ENCODE measurements around the gene PCDHGA3.
"Not testable (repeated sequence)": the region's sequence is repeated elsewhere in the genome, so short reads cannot be mapped to it uniquely, and the experiment has no call there.

The PCDHGA3 gene

DNA sequence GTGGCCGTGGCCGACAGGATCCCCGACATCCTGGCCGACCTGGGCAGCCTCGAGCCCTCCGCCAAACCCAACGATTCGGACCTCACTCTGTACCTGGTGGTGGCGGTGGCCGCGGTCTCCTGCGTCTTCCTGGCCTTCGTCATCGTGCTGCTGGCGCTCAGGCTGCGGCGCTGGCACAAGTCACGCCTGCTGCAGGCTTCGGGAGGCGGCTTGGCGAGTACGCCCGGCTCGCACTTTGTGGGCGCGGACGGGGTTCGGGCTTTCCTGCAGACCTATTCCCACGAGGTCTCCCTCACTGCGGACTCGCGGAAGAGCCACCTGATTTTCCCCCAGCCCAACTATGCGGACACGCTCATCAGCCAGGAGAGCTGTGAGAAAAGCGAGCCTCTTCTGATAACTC is 2.4 kb downstream of the PCDHGA3 start:
- DNase-seq (ENCODE audit: low read depth in 3 of 3), result not testable (repeated sequence)

DNA sequence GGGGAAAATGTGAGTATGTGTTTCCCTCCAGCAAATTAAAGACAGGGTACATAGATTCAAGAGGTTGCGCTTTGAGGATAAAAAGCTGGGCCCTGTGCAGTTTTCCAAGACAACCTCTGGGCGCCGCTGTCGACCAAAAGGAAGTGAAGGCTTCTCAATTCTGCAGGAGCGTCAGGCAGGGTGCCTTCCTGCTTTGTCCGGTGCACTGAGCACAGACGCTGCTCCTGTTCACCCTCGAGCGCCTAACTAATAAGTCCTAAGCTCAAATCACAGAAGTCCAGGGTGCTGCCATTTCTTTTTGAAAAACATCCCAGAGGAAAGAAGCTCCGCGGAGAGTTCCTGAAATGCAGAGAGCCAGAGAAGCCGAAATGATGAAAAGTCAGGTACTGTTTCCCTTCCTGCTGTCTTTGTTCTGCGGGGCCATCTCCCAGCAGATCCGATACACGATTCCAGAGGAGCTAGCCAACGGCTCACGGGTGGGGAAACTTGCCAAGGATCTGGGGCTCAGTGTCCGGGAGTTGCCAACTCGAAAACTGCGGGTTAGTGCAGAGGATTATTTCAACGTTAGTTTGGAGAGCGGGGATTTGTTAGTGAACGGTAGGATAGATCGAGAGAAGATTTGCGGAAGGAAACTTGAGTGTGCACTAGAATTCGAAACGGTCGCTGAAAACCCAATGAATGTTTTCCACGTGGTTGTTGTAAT is 6.4 kb downstream of the PCDHGA3 start, which contains the start of gene PCDHGB1:
Gene PCDHGB1 (plus strand): TSS at position 183 of the 703 bp plus-strand sequence. CDS start 162 bp downstream, at position 345.
- DNase-seq (ENCODE audit: low read depth in 3 of 3), result no peak

DNA sequence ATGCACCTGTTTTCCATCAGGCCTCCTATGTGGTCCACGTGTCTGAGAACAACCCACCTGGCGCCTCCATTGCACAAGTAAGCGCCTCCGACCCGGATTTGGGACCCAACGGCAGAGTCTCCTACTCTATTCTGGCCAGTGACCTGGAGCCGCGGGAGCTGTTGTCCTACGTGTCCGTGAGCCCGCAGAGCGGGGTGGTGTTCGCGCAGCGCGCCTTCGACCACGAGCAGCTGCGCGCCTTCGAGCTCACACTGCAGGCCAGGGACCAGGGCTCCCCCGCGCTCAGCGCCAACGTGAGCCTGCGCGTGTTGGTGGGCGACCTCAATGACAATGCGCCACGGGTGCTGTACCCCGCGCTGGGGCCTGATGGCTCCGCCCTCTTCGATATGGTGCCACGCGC is 8.0 kb downstream of the PCDHGA3 start:
- DNase-seq (ENCODE audit: low read depth in 3 of 3), result no peak

DNA sequence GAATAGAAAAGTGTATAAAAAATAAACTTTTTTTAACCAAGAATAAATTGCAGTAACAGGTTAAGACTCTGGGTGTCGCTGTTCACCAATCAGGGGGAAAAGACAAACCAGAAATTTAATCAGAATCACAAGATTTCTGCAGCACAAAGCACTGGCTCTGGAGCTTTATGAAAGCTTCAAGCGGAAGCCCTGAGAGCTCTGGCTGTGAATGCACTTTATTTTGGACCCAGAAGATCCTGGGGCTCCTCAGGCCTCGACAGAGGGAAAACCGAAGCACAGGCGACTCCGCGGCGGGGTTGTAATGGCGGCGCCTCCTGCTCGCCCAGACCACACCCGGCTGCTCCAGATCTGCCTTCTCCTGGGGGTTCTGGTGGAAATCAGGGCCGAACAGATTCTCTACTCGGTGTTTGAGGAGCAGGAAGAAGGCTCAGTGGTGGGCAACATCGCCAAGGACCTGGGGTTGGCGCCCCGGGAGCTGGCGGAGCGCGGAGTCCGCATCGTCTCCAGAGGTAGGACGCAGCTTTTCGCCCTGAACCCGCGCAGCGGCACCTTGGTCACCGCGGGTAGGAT is 11.4 kb downstream of the PCDHGA3 start, which contains the start of gene PCDHGA4:
Gene PCDHGA4 (plus strand): TSS at position 122 of the 570 bp plus-strand sequence. CDS start 87 bp downstream, at position 209.
- no peak for DNase-seq (ENCODE audit: low read depth in 3 of 3)

DNA sequence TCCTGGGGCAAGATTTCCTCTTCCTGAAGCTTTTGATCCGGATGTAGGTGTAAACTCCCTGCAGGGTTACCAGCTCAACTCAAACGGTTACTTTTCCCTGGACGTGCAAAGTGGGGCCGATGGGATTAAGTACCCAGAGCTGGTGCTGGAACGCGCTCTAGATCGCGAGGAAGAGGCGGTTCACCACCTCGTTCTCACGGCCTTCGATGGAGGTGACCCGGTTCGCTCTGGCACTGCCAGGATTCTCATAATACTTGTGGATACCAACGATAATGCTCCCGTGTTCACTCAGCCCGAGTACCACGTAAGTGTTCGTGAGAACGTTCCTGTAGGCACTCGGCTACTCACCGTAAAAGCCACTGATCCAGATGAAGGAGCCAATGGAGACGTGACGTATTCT is 12.0 kb downstream of the PCDHGA3 start:
- no peak for DNase-seq (ENCODE audit: low read depth in 3 of 3)

- no peak for DNase-seq (ENCODE audit: low read depth in 3 of 3)
These were observed 12.5 kb downstream of the PCDHGA3 start for GRCh38 chr5:141356133-141356532.

DNA sequence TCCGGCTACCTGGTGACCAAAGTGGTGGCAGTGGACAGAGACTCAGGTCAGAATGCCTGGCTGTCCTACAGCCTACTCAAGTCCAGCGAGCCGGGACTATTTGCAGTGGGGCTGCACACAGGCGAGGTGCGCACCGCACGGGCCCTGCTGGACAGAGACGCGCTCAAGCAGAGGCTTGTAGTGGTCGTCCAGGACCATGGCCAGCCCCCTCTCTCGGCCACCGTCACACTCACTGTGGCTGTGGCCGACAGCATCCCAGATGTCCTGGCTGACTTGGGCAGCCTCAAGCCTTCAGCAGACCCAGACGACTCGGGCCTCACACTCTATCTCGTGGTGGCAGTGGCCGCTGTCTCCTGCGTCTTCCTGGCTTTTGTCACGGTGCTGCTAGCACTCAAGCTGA is 13.3 kb downstream of the PCDHGA3 start:
- DNase-seq (ENCODE audit: low read depth in 3 of 3), result no peak

DNA sequence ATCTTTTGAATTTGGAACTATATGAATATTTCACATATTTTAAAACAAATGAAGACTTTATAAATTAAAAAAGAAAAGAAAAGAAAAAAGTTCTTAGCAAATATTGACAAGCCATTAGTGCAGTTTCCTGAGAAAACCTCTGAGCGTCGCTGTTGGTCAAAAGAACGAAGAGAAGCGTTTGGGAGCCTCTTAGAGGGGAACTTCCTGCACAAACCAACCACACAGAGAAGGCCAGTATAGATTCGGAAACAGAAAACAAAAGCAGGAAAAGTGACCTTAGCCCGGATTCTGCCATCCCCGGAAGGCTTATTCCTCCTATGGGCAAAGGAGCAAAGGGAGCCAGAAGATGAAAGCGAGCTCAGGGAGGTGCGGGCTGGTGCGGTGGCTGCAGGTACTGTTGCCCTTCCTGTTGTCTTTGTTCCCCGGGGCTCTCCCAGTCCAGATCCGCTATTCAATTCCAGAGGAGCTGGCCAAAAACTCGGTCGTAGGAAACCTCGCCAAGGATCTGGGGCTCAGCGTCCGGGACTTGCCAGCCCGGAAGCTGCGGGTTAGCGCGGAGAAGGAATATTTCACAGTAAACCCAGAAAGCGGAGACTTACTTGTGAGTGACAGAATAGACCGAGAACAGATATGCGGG is 16.3 kb downstream of the PCDHGA3 start, which contains the start of gene PCDHGB2:
Gene PCDHGB2 (plus strand): TSS at position 205 of the 637 bp plus-strand sequence. CDS start 142 bp downstream, at position 347.
- no peak for DNase-seq (ENCODE audit: low read depth in 3 of 3)

DNA sequence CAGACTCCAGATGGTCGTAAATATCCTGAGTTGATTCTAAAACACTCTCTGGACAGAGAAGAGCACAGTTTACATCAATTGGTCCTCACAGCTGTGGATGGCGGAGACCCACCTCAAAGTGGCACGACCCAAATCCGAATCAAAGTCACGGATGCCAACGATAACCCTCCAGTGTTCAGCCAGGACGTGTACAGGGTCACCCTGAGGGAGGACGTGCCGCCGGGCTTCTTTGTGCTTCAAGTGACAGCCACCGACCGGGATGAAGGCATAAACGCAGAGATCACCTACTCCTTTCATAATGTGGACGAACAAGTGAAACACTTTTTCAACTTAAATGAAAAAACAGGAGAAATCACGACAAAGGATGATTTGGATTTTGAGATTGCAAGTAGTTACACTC is 17.1 kb downstream of the PCDHGA3 start:
- DNase-seq (ENCODE audit: low read depth in 3 of 3), result no peak

GRCh38 chr5:141362719-141363118 is 19.1 kb downstream of the PCDHGA3 start:
- DNase-seq (ENCODE audit: low read depth in 3 of 3), result no peak

DNA sequence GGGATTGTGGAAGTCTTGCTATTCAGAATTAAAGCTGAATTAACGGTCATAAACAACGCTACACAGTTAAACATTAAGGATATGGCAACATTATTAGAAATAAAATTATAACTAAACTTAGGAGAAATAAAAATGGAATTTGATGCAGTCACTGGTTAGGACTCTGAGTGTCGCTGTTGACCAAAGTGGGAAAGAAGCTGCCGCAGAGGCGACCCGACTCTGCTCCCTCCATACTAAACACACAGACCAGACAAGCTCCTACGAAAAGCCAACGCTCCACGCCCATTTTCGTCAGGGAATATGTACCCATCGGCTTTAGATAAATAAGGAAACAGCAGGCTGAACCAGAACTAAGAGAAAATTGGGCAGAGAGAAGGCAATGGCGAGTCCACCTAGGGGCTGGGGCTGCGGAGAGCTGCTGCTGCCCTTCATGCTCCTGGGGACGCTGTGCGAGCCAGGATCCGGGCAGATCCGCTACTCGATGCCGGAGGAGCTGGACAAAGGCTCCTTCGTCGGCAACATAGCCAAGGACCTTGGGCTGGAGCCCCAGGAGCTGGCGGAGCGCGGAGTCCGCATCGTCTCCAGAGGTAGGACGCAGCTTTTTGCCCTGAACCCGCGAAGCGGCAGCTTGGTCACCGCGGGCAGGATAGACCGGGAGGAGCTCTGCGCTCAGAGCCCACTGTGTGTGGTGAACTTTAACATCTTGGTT is 20.5 kb downstream of the PCDHGA3 start, which contains the start of gene PCDHGA5:
Gene PCDHGA5 (plus strand): TSS at position 211 of the 709 bp plus-strand sequence. CDS start 169 bp downstream, at position 380.
- no peak for DNase-seq (ENCODE audit: low read depth in 3 of 3)

DNA sequence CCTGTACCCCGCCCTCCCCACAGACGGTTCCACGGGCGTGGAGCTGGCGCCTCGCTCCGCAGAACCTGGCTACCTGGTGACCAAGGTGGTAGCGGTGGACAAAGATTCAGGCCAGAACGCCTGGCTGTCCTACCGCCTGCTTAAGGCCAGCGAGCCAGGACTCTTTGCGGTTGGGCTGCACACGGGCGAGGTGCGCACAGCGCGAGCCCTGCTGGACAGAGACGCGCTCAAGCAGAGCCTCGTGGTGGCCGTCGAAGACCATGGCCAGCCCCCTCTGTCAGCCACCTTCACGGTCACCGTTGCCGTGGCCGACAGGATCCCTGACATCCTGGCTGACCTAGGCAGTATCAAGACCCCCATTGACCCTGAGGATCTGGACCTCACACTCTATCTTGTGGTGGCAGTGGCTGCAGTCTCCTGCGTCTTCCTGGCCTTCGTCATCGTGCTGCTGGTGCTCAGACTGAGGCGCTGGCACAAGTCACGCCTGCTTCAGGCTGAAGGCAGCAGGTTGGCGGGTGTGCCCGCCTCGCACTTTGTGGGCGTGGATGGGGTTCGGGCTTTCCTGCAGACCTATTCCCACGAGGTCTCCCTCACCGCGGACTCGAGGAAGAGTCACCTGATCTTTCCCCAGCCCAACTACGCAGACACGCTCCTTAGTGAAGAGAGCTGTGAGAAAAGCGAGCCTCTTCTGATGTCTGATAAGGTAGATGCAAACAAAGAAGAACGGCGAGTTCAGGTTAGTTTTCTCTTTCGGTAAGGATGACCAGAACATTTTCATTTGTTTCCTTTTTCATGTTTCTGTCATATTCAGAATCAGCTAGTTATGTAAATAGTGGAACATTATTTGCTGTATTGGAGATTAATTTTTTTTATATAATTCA is 22.6 kb downstream of the PCDHGA3 start:
- DNase-seq (ENCODE audit: low read depth in 3 of 3), result no peak

GRCh38 chr5:141369994-141370848 is 26.6 kb downstream of the PCDHGA3 start, which contains the start of gene PCDHGB3:
TSS of gene PCDHGB3 (plus strand) at chr5:141370242. CDS start at chr5:141370395, 153 bp downstream.
- no peak for DNase-seq (ENCODE audit: low read depth in 3 of 3)

DNA sequence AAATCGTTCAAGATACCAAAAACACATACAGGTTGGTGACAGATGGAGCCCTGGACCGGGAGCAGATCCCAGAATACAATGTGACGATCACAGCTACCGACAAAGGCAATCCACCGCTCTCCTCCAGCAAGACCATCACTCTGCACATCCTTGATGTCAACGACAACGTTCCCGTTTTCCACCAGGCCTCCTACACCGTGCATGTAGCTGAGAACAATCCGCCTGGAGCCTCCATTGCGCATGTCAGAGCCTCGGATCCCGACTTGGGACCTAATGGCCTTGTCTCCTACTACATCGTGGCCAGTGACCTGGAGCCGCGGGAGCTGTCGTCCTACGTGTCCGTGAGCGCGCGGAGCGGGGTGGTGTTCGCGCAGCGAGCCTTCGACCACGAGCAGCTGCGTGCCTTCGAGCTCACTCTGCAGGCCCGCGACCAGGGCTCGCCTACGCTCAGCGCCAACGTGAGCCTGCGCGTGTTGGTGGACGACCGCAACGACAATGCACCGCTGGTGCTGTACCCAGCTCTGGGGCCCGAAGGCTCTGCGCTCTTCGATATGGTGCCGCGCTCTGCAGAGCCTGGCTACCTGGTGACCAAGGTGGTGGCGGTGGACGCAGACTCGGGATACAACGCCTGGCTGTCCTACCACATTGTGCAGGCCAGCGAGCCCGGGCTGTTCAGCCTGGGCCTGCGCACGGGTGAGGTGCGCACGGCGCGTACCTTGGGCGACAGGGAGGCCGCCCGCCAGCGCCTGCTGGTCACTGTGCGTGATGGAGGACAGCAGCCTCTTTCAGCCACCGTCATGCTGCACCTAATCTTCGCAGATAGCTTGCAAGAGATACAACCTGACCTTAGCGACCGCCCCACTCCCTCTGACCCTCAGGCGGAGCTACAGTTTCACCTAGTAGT is 28.2 kb downstream of the PCDHGA3 start:
- DNase-seq (ENCODE audit: low read depth in 3 of 3), result no peak

DNA sequence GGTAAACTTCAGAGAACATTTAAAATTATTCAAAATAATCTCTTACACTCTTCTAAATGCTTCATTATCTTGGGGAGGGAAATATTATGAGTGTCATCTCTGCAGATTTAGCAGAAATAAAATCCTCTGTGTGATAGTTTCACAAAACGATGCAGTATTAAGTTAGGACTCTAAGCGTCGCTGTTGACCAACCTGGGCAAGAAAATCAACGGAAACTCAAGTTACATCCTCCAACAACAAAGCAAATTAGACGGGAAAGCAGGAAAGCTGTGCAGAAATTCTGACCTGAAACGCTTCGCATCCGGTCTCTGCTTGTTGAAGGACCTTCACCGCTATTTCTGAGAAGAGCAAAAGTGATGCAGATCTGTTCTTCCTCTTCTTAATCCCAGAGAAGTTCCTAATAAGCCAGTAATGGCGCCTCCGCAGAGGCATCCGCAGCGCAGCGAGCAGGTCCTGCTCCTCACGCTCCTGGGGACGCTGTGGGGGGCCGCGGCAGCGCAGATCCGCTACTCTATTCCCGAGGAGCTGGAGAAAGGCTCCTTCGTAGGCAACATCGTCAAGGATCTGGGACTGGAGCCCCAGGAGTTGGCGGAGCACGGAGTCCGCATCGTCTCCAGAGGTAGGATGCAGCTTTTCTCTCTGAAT is 30.2 kb downstream of the PCDHGA3 start, which contains the start of gene PCDHGA6:
Gene PCDHGA6 (plus strand): TSS at position 219 of the 645 bp plus-strand sequence. CDS start 193 bp downstream, at position 412.
- DNase-seq (ENCODE audit: low read depth in 3 of 3), result no peak

DNA sequence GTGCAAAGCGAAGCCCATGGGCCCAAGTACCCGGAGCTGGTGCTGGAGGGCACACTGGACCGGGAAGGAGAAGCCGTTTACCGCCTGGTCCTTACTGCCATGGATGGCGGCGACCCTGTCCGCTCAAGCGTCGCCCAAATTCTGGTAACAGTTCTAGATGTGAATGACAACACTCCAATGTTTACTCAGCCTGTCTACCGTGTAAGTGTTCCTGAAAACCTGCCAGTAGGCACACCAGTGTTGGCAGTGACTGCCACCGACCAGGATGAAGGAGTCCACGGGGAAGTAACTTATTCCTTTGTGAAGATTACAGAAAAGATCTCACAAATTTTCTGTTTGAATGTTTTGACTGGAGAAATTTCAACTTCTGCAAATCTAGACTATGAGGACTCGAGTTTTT is 31.0 kb downstream of the PCDHGA3 start:
- DNase-seq (ENCODE audit: low read depth in 3 of 3), result no peak

GRCh38 chr5:141375444-141376155 is 32.0 kb downstream of the PCDHGA3 start:
- DNase-seq (ENCODE audit: low read depth in 3 of 3), result not testable (repeated sequence)

Measured in stimulated activated CD4-positive, alpha-beta T cell treated with anti-CD3 and anti-CD28 coated beads, TNF-alpha, amount 100 ng/mL, for 48 hours (primary cell).